GM19438 (cell line): ENCODE results near the gene RNF220.
"Not testable (repeated sequence)": the region's sequence is repeated elsewhere in the genome, so short reads cannot be mapped to it uniquely, and the experiment has no call there.

Source experiments
- ATAC-seq: cut with Tn5 transposase; IDR thresholded peaks from one replicate; pipeline ENCODE4 v1.9.1; 2021; ENCODE audit warnings: low read depth; ENCODE audit not compliant: unreplicated experiment

RNF220 gene

DNA sequence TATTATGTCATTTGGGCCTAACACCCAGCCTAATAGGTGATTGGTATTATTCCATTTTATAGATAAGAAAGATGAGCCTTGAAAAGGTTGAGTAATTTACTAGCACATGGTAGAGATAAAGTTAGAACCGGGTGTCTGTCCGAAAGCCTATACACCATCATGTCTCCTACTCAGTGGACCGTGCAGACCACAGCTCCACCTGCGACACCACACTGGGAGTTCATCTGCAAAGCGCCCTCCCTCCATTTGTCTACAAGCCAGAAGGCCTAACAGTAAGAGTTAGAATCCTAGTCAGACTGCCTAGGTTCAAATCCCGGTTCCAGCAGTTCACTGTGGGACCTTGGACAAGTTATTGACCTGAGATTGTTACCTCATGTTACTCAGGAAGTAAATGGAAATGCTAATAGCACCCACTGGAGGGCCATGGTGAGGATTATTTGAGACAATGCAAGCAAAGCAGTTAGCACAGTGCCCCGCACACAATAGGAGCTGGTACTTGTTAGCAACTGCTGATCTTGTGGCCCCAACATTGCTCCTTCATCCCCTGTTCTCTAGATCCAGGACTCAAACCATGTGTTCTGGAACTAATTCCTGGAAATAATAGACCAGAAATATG lies 289.9 kb downstream of the RNF220 start:
- peak; percentile 59 for ATAC-seq

DNA sequence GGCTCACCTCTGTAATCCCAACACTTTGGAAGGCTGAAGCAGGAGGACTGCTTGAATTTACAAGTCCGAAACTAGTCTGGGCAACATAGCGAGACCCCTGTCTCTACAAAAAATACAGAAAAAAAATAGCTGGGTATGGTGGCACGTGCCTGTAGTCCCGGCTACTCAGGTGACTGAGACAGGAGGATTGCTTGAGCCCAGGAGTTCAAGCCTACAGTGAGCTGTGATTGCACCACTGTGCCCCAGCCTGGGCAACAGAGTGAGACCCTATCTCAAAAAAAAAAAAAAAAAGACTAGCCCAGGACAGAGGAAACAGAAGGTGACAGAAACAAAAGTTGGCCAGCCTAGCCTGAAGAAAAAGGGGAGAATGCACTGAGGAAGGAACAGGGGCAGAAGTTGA lies 290.6 kb downstream of the RNF220 start:
- ATAC-seq = no peak

DNA sequence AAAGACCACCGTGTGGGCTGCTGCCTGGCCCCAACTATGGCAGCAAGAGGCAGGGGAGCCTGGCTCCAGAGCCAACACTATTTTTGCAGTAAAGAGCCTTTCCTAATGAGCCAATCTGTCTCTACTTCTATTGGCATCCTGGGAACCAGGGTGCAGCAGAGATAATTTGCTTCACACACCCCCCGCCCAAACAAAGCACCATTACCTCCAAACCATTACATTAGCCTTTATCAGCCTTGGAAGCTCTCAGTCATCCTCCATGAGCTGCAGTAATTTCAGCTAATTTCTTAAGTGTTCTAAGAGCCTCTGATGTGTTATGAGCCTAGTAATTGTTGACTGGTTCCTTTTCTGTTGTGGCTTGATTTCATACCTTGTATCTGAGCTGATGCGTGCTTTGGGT lies 291.0 kb downstream of the RNF220 start:
- no peak for ATAC-seq

DNA sequence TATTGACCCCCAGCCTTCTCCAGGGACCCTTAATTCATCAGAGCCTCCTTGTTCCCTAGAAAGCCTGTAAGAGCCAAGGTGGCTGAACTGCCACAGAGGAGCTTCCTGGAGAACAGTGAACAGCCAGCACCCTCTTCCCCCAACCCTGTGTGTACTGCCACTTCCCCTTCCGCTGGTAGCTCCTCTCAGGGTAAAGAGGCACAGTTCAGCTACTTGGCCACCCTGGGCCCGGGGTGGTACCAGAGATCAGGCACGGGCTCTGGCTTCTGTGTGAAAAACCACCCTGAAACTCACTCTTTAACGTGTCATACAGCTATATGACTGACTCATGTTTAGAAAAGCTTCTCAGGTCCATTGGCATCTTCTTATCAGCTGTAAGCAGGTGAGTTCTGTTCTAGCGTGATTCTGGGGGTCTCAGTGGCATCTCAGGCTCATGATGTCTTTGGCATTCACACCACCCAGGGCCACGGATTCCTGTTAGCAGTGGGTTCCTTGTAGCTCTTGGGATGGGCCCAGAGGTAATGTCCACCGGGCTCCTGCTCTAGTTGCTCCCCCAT lies 291.8 kb downstream of the RNF220 start:
- no peak for ATAC-seq

DNA sequence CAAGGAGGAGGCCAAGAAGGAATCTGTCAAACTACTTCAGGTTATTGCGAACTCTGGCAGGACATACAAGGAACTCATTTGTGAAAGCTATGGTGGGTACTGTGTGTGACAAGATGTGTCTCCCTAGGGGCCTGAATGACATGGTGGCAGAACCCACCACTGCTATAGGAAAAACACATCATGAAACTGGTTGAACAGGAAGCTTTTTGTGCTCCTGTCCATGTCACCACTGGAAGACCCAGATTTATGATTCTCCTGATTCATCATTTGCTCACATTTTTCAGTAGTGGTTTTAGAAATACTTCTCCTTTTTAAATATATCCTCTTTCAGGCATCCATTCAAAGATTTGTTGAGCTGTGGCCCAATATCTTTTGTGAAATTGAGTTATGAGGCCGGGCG lies 293.1 kb downstream of the RNF220 start:
- ATAC-seq = no peak

DNA sequence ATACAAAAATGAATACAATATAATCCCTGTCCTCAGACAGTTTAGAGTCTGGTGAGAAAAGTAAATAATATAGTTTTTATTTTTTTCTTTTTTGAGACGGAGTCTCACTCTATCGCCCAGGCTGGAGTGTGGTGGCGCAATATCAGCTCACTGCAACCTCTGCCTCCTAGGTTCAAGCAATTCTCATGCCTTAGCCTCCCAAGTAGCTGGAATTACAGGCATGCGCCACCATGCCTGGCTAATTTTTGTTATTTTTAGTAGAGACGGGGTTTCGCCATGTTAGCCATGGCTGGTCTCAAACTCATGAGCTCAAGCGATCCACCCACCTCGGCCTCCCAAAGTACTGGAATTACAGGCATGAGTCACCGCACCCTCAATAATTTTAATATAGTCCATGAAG lies 294.3 kb downstream of the RNF220 start:
- ATAC-seq = not testable (repeated sequence)

DNA sequence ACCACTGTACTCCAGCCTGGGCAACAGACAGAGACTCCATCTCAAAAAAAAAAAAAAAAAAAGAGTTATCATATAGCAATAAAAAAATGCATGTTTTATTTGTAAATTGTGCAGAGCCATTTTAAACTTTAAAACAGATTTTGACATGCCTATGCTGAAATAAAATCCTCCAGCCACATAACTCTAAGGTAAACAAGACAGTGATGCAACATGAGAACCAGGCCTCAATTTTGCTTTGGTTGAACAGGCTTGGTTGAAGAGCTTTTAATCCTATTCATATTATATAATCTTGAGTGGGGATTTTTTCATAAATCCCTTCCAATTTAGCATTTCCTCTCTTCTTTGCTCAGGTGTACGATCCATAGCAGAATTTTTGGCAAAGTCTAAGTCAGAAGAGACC lies 295.5 kb downstream of the RNF220 start:
- ATAC-seq = no peak

DNA sequence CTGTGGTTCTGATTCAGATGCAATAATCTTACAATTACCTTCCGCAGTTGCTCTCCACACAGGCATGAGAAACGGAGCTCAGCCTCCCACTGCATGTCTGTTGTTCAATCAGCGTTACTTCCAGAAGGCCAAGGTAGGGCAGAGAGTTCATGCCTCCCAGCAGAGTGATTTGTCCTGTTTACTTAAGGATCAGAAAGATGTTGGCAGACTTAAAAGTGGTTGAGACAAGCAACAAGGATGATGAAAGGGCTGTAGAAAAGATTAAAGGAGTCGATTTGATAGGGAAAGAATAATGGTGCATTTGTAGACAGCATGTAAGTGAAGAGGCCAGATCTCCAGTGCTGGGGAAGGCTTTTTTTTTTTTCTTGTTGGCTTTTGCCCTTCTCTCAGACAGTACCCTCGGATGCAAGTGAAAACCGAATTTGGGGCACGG lies 296.1 kb downstream of the RNF220 start:
- no peak for ATAC-seq
